GM18502 (cell line): ENCODE measurements around the gene RAB36.
"Not testable (repeated sequence)": the region's sequence is repeated elsewhere in the genome, so short reads cannot be mapped to it uniquely, and the experiment has no call there.

Experiments used
- ATAC-seq: cut with Tn5 transposase; IDR thresholded peaks from one replicate; pipeline ENCODE4 v1.9.1; 2021; ENCODE audit warnings: mild to moderate bottlenecking; ENCODE audit not compliant: unreplicated experiment, poor library complexity

Gene RAB36

DNA sequence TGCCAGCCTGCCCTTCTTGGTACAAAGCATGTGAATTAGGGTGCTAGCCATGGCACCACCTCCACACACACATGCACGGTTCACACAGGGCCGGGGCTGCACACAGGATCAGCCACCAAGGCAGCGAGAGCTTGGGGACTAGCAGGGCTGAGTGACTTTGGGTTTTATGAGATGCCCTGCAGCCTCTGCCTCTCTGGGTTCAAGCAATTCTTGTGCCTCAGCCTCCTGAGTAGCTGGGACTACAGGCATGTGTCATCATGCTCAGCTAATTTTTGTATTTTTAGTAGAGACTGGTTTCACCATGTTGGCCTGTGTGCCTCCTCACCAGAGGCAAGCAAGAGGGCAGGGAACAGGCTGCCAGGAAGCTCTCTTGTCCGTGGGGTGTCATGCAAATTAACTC is 8.3 kb upstream of the RAB36 start:
- not testable (repeated sequence) for ATAC-seq

GRCh38 chr22:23137468-23137867 is 7.8 kb upstream of the RAB36 start:
- ATAC-seq, result no peak

DNA sequence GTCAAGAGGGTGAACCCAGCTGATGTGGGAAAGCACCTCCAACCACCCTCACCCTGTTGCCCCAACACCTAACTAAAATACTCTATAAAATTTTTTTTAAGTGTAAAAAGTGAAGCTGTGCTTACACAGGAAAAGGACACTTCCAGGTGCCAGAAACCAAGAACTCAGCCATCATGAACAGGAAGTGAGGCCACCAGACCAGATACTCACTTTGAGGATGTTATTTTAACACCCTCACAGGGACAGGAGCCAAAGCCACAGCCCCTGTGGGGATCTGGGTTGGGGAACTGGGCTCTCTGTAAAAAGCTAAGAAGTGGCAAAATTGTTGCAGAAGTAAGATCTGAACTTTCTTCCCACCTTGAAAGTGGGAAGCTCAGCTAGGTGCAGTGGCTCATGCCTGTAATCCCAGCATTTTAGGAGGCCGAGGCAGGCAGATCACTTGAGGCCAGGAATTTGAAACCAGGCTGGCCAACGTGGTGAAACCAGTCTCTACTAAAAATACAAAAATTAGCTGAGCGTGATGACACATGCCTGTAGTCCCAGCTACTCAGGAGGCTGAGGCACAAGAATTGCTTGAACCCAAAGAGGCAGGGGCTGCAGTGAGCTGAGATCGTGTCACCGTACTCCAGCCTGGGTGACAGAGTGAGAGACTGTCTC is 7.2 kb upstream of the RAB36 start:
- ATAC-seq, result no peak

GRCh38 chr22:23138584-23139435 is 6.5 kb upstream of the RAB36 start:
- no peak for ATAC-seq

- ATAC-seq, result no peak
Observed at GRCh38 chr22:23140385-23140784, 4.9 kb upstream of the RAB36 start.

DNA sequence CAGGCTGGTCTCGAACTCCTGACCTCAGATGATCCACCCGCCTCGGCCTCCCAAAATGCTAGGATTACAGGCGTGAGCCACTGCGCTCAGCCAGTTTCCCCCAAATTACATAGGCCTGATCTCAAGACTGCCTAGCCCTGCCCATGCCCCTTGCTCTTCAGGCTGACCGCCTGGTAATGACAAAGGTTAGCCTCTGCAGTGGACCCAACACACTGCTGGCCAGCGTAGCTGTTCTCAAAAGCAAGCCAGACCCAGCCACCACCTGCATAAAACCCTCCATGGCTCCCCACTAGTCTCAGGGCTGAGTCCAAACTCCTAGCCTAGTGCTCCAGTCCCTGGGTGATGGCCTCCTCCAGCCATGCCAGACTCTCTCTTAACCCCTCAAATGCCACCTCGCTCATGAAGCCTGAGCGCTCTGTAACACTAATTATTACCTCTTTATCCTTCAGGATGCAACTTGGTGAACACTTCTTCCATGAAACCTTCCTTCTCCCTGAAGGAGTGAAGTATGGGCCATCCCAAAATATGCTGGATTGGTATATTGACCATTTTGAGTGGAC is 2.7 kb upstream of the RAB36 start:
- no peak for ATAC-seq

DNA sequence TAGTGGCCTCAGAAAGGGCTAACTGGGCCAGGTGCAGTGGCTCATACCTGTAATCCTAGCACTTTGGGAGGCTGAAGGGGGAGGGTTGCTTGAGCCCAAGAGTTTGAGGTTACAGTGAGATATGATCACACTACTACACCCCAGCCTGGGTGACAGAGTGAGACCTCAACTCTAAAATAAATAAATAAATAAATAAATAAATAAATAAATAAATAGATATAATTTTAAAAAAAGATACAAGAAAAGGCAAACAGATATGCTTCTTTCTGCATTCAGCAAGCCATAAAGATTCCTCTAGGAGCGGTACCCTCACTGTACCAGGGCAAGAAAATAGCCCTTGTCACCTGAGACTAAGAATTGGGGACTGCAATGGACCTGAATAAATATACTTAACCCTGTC is 2.2 kb upstream of the RAB36 start:
- ATAC-seq, result no peak

GRCh38 chr22:23144432-23144831 is 845 bp upstream of the RAB36 start:
- no peak for ATAC-seq

GRCh38 chr22:23145878-23146470 is 697 bp downstream of the RAB36 start:
- no peak for ATAC-seq

DNA sequence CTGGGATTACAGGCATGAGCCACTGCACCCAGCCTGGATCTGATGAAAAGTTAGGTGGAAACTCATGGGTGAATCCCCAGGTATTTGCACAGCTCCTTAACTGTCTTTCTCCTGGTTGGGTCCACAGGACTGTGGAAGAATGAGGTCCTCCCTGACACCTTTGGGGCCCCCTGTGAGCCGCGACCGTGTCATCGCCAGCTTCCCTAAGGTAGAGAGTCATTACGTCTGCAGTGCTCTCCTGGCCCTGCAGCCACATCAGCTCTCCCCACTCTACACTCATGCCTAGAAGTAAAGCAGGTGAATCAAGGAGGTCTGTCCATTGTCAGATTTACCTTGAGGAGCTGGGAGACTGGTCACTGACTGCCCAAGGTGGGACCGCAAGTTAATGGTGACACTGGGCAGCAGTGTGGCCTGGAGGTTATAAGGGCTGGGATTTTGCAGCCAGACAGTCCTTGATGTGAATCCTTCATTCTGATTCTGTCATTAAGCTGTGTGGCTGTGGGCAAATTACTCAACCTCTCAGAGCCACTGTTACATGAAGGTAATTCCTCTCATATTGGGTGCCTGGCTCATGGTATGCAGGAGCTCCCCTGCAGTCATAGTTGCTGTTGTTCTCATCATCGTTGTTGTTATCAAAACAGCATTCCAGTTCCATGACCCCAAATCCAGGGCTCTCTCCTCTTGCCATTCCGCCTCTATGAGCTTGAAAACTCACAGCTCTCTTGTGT is 1.4 kb downstream of the RAB36 start:
- ATAC-seq, result no peak

GRCh38 chr22:23147617-23148387 is 2.5 kb downstream of the RAB36 start:
- ATAC-seq, result no peak

- ATAC-seq, result no peak
Observed at GRCh38 chr22:23149743-23150238, 4.5 kb downstream of the RAB36 start.

DNA sequence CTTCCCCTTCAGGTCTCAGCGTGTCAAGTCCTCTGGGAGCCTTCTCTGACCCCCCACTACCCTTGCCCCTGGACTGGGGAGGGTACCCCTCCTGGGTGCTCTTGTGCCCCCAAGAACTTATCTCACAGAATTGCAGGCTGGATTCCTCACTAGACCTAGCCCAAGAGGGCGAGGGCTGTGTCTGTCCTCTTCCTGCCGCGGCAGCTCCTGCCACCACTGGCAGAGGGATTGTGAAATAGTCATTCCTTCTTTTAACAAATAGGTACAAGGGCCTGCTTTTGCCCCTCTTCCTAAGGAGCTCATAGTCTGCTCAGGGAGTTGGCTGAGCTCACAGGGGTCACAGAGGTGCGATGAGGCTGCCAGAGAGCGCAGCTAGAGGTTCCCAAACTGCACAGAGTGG is 5.5 kb downstream of the RAB36 start:
- ATAC-seq, result no peak

DNA sequence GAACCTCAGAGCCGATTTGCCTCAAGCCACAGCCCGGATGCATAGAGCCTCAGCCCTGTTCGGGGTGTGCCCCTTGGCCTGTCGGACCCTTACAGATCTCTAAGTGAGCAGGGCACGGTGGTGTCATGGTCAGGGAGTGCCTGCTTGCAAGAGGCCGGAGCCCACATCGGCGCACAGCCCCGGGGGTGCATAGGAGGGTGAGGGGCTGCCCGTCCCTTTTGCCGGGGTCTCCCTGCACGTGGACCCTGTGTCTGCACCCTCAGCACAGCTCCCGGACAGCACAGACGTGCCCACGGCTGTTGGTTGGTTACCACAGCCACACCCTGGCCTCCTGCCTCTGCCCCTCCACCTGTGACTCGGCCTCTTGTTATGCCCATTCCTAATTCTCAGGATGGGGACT is 6.5 kb downstream of the RAB36 start:
- no peak for ATAC-seq

DNA sequence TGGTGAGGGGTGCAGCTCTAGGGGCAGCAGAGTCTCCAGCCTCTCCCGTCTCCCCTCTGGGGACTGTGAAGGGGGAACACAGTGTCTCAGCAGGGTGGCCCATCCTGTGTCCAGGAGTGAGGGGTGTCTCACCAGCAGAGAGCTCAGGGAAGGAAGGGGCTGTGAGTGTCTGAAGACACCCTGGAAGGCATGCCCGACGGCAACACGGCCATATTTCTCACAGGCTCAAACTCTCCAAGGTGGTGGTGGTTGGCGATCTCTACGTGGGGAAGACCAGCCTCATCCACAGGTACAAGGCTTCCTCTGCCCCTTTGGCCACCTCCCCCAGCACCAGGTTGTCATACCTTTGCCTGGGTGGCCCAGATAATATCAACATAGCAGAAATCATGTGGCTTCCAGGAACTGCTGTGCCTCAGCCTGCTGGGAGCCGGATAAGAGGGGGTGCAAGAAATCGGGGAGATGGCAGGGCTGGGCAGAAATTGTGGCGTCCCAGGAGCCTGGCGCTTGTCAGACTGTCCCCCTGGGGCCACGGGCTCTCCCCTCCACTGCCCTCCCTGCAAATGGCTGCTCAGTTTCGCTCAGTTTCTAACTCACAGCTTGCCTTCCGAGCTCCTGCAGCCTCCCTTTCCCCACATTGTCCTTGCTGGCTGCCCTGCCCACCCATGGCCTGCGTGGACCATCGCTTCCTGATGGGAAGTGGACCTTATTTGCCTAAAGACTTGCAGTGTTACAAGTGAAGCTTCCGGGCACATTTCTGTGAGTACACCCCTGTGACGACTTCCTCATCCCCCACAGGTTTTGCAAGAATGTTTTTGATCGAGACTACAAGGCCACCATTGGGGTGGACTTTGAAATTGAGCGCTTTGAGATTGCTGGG is 7.2 kb downstream of the RAB36 start:
- no peak for ATAC-seq

- no peak for ATAC-seq
Observed at GRCh38 chr22:23153994-23154393, 8.7 kb downstream of the RAB36 start.

DNA sequence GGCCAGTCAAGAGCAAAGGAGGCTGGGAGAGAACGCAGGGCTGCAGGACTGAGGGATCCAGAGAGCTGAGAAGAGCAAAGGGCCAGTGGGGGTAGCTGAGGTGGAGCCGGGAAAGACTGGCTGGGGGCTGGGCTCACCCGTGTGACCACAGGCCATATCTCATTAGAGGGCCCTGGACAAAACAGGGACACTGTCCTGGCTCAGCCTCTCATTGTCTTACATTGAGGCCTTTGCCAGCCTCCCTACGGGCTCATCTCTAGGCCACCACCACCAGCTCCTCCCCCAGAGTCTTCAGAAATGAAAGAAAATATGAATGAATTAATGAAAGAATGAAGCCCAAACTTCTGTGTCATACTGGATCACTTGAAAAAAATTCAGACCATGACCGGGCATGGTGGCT is 9.2 kb downstream of the RAB36 start:
- ATAC-seq, result no peak

- no peak for ATAC-seq
Observed at GRCh38 chr22:23155143-23155542, 9.9 kb downstream of the RAB36 start.

DNA sequence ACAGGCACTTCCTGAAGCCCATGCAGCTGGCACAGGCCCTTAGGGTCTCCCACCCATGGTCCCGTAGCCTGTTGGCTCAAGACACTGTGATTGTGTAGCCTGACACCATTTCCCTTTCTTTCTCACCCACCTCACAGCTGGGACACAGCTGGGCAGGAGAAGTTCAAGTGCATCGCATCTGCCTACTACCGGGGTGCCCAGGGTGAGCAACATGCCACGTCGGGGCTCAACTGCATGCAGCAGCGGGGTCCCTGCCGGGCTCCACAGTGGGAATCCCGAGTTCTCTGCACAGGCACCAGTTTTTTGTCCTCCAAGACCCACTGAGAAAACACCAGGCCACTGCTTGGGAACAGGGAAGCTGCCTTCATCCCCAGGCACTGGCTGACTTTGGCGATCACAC is 10.6 kb downstream of the RAB36 start:
- ATAC-seq, result no peak
